Subcutaneous preadipocyte (primary cell): ENCODE results near the gene OR8H3. TPM values are rescaled to one million over a fixed set of nuclear protein-coding genes. Genes with fewer than 3 reads are reported as not detected.

Experiments
- small RNA-seq: library from RNA; depleted of rRNA; stranded (forward); fragments of <200 nt; gene quantifications from one replicate; pipeline ENCODE3, GENCODE V24; 2012
- total RNA-seq: library from RNA; depleted of rRNA; stranded (reverse); fragments of >200 nt; gene quantifications from 2 replicates; pipeline ENCODE4 v1.2.3, GENCODE V29; 2012

OR8H3 gene, protein sequence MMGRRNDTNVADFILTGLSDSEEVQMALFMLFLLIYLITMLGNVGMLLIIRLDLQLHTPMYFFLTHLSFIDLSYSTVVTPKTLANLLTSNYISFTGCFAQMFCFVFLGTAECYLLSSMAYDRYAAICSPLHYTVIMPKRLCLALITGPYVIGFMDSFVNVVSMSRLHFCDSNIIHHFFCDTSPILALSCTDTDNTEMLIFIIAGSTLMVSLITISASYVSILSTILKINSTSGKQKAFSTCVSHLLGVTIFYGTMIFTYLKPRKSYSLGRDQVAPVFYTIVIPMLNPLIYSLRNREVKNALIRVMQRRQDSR
- not detected in 2 replicates for total RNA-seq

DNA sequence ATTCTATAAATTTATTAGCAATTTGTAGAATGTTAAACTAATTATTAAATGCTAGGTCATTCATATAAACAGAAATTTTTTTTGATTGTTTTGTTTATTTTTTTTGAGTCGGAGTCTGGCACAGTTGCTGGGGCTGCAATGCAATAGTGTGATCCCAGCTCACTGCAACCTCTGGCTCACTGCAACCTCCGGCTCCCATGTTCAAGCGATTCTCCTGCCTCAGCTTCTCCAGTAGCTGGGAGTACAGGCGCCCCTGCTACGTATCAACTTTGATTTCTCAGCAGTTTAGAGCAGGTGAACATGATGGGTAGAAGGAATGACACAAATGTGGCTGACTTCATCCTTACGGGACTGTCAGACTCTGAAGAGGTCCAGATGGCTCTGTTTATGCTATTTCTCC, at the start of gene OR8H3:
OR8H3 (plus strand) TSS at position 301 of the 400 bp plus-strand sequence; CDS start at position 301, 0 bp downstream.

DNA sequence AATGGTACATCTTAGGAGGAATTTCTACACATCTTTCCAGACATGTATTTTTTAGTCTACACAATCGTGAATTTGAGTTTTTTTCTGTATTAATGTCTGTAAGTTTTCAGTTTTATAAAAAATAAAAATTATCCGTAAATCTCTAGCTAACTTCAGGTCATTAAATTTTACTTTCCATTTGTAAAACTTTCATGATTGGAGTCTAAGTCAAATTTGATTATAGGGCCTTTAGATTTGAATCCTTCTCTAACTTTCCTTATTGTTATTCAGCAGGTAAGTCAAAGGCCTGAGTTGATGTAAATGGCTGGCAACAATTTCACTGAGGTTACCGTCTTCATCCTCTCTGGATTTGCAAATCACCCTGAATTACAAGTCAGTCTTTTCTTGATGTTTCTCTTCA, 29.2 kb upstream of the OR8H3 start, which contains the start of gene OR8I2:
OR8I2 (plus strand) TSS at position 301 of the 400 bp plus-strand sequence; CDS start at position 301, 0 bp downstream.

DNA sequence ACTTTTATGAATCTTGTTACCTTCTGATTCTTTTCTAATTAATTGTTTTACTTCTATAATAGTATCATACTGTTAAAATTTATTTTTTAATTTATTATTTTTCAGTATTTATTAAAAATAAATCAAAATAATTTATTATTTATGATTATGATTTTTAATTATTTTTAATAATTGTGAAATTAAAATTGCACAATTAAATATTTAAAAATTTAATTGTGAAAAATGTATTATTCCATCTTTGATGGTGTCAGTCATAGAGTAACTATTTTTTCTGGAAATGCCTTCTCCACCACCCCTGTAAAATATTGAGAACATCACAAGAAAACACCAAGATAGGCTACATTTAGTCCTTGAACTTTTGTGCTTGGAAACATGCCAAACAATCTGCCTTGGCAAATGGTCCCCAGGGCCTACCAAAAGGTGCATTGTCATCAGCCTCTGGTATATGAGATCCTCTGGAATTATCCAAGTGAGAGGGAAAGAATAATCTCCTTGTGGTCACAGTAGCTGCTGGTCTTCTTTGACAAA, 18.9 kb upstream of the OR8H3 start, which contains the start of gene OR8H2:
OR8H2 (plus strand) TSS at position 478 of the 528 bp plus-strand sequence. CDS start 1,356 bp downstream, outside the sequence.

DNA sequence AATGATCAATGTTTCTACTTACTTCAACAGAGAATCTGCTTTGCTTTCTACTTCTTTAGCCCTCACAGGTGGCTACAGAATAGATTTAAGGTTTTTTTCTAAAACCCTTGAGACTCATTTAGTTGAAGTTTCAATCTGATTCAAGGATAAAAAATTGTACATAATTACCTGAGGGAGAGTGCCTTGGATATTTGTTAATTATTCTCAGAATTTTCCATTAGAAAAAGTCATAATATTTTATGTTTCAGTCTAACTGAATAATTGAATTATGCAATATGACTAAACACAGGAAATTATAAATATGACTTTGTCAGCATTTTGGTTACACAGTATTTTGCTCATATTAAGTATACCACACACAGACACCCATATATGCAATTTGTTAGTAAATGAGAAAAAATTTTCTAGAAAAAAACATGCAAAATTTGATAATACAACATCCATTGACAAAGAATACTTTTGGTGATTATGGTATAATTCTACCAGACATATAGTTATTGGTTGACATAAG, 18.0 kb downstream of the OR8H3 start, which contains the start of gene OR8J3:
OR8J3 (minus strand) TSS at position 51 of the 511 bp plus-strand sequence. CDS start 2,483 bp downstream, outside the sequence.

DNA sequence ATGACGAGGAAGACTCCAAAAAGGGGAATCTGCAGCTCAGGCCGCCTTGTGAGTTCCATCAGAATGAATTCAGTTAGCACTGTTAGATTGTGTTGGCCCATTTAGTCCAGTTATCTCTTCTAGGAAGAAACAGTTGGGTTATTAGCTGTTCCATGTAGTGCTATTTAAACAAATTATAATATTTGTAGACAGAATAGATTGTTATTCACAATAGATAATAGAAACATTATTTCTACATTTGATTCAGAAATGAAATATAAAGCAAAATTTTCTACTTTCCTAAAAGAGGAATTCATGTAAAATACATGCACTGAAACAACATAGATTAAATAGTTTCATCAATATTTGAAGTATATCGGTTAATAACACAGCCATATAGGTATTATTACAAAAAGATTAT, 38.0 kb downstream of the OR8H3 start, which contains the start of gene OR8K5:
OR8K5 (minus strand) TSS at position 101 of the 400 bp plus-strand sequence; CDS start at position 101, 0 bp downstream.

Small RNAs within 50 kb of the gene (small RNA-seq; reads per million reads assigned to genes)
- not detected for gene OR8I4P

Other genes with a start within 250 kb of the OR8H3 start
- gene TRIM51, start 239.1 kb upstream of the OR8H3 start, total RNA-seq, result not detected in 2 replicates
- gene OR5W2, start 207.8 kb upstream of the OR8H3 start, total RNA-seq, result not detected in 2 replicates
- not detected in 2 replicates for gene OR5I1, start 186.0 kb upstream of the OR8H3 start, total RNA-seq
- not detected in 2 replicates for gene OR10AG1, start 152.4 kb upstream of the OR8H3 start, total RNA-seq
- gene OR5F1, start 127.7 kb upstream of the OR8H3 start, total RNA-seq, result not detected in 2 replicates
- not detected in 2 replicates for gene OR5AS1, start 94.7 kb upstream of the OR8H3 start, total RNA-seq
- not detected in 2 replicates for gene OR8I2, start 29.1 kb upstream of the OR8H3 start, total RNA-seq
- gene OR8H2, start 18.7 kb upstream of the OR8H3 start, total RNA-seq, result not detected in 2 replicates
- gene OR8J3, start 17.8 kb downstream of the OR8H3 start, total RNA-seq, result not detected in 2 replicates
- gene OR8K5, start 37.9 kb downstream of the OR8H3 start, total RNA-seq, result not detected in 2 replicates
- not detected in 2 replicates for gene OR5J2, start 54.2 kb downstream of the OR8H3 start, total RNA-seq
- not detected in 2 replicates for gene OR5T2, start 111.9 kb downstream of the OR8H3 start, total RNA-seq
- not detected in 2 replicates for gene OR5T3, start 129.9 kb downstream of the OR8H3 start, total RNA-seq
- not detected in 2 replicates for gene OR5T1, start 151.8 kb downstream of the OR8H3 start, total RNA-seq
- gene OR8H1, start 169.9 kb downstream of the OR8H3 start, total RNA-seq, result not detected in 2 replicates
- gene OR8K3, start 192.8 kb downstream of the OR8H3 start, total RNA-seq, result not detected in 2 replicates
- not detected in 2 replicates for gene OR8K1, start 223.7 kb downstream of the OR8H3 start, total RNA-seq
- not detected in 2 replicates for gene OR8J1, start 231.9 kb downstream of the OR8H3 start, total RNA-seq